GM21515 (cell line): ENCODE measurements around the gene RUNX3.
"Not testable (repeated sequence)": the region's sequence is repeated elsewhere in the genome, so short reads cannot be mapped to it uniquely, and the experiment has no call there.

Experiments
- ATAC-seq: cut with Tn5 transposase; IDR thresholded peaks from one replicate; pipeline ENCODE4 v1.9.1; 2021; ENCODE audit not compliant: unreplicated experiment

The RUNX3 gene

GRCh38 chr1:24914226-24915069 lies 15.6 kb downstream of the RUNX3 start:
- no peak for ATAC-seq

- no peak for ATAC-seq
Observed at GRCh38 chr1:24913616-24914225, 16.4 kb downstream of the RUNX3 start.

GRCh38 chr1:24913274-24913604 lies 16.8 kb downstream of the RUNX3 start:
- ATAC-seq = no peak

GRCh38 chr1:24912376-24913273 lies 17.5 kb downstream of the RUNX3 start:
- no peak for ATAC-seq

DNA sequence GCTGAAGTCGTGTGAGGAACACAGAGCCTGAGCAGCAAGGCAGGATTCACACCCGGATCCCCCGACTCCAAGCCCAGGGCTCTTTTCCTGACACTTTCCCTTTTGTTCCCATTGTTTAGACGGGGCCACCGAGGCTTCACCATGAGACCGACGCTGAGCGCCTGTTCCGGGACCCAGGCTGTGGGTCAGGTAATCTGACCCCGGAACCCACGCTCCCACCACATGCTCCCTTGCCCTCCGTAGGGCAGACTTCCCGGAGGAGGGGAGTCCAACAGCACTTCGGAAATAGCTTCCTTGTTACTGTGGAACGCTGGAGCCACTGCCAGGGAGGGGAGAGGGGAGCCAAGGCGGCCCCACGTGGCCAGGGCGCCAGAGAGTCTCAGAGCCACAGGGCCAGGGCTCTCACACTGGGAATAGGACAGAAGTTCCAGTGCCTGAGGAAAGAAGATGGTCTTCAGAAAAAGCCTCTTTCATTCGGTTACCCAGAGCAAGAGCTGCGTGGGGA lies 18.4 kb downstream of the RUNX3 start:
- ATAC-seq = no peak

DNA sequence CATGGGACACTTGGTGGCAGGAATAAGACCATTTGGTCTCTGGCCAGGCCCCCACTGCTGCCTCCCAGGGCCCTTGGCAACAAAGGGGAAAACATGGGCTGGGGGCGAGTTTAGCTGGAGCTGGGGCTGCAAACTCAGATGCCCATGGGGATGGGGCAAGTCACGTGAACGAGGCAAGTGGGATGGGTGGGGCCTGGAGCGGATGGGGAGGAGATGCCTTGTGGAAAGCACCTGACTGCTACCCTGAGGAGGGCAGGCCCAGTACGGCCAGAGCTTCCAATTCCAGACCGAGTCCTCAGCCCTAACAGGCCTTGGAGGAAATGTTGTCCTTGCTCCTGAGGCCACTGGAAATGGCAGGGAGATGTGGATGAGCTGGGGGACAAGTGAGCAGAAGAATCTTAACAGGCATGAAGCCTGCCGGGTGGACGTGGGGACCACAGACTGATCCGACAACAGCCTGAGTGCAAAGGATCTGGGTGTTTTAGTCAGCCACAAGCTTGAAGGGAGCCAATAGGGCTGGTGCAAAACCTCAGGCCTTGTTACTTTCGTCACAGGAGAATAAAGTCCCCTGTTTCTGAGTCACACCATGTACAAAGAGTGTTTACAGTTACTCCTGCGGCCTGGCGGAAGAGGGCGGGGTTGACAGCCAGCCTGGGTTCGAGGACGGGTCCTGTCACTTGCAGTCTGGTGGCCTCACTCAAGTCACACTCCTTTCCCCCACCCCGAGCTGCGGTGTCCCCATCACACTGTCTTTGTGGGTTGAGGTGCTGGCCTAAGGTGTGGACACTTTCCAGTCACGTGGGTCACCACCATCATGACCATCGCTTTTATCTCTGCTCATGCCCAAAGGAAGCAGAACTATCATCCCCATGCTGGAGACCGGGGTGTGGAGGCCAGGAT lies 19.1 kb downstream of the RUNX3 start:
- no peak for ATAC-seq

DNA sequence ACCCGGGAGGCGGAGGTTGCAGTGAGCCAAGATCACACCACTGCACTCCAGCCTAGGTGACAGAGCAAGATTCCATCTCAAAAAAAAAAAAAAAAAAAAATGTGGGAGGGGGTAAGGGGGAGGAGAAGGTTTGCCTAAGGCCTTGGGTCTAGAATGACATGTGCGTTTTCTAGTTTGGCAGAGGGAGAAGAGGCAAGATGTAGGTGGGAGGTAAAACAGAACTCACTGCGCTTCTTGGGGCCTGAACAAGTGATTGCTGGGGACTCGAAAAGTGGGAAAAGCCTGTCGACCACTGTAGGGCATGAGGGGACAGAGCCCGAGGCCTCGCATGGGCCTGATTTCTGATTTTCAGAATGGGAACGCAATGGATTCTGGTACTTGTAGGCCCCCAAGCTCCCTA lies 19.9 kb downstream of the RUNX3 start:
- ATAC-seq = no peak

GRCh38 chr1:24909388-24909898 lies 20.6 kb downstream of the RUNX3 start:
- ATAC-seq = no peak

DNA sequence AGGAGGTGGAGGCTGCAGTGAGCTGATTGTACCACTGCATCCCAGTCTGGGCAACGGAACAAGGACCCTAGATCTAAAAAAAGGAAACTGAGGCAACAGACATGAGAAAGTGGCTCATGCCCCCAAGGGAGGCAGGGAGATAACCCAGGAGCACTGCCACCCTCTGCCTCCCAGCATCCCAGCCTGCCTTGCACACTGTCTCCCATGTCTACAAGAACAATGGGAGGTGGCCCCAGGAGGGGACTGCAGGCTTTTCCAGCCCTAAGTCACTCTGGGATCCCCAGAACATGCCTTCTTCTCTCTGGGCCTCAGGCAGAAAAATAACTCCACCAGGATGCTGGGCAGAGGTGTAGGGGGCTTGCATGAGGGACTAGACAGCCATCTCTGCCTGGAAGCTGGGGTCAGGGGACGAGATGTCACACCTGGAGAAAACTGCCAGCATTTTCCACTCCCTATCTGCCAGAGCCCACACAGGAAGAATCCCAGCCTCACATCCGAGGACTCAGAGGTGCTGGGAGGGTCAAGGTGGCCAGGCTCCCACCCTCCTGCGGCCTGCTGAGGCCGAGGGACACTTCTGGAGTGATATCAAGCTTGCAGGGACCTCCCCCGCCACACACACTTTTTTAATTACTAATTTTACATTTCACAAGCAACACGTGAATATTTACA lies 21.4 kb downstream of the RUNX3 start:
- ATAC-seq = no peak

- ATAC-seq = not testable (repeated sequence)
Observed at GRCh38 chr1:24907587-24908294, 22.3 kb downstream of the RUNX3 start.

GRCh38 chr1:24906760-24907490 lies 23.2 kb downstream of the RUNX3 start:
- ATAC-seq = no peak

DNA sequence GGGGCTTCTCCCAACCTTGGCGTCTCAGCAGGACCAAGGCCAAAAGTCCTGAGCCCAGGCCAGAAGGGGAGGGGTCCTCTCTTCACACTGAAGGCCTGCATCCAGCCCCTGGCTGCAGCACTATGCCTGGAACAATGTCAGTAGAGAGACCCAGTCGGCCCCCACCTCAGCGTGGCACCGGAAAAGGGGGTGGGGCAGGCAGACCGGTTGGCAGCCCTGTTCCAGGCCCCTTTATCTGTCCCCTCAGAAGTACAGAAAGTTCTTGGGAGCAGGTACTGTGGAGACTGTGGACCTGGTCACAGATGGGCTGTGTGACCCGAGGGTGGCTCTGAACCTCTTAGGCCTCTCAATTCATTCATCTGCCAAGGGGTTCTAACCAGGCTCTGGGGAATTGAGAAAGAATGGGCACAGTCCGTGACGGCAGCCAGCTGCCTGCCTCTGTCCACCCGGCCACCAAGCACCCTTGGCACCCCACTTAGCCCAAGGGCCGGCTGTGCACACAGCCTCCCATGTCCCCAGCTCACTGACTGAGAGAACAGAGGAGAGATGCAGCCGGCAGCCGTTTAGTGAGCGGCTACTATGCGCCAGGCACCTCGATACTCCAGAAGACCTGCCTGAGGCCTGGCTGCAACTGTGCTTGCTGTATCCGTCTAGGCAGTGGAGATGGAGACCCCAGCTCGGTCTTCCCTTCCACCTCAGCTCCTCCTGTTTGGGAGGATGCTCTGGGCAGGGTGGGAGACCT lies 23.9 kb downstream of the RUNX3 start:
- no peak for ATAC-seq

- ATAC-seq = no peak
Observed at GRCh38 chr1:24905355-24905978, 24.6 kb downstream of the RUNX3 start.

GRCh38 chr1:24904731-24905354 lies 25.2 kb downstream of the RUNX3 start:
- ATAC-seq = no peak

DNA sequence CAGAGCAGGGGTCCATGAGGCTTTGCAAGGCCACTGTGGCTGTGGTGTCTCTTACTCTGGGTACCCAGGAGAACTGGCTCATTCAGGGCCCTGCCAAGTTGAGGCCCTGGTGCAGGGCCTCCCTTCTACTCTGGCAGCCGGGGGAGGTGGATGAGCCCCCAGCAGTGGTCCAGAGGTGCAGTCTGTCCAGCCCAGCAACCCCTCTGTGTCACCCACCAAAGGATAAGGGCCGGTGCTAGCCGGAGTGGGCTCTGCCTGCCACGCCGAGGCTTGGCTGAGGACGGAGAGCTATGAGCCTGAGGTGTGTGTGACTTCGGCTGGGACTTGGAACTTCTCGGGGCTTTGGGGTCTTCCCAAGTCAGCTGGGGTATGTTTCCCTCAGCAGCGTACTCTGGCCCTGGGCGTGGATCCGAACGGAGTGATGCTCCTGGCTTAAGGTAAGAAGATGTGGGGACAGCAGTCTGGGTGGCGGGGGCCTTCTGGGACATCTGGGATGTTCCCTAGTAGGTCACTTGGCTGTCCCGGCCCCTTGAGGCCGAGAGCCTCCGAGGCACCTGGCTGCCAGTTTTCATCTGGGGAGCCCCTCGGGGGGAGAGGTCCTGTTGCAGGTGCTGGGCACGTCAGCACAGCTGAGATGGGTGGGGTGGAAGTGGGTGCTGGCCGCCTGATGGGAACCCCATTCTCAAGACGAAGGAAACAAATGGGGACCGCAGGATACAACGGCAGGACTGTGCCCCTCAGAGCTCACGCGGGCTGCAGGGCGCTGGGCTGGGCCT lies 25.9 kb downstream of the RUNX3 start:
- ATAC-seq = no peak

DNA sequence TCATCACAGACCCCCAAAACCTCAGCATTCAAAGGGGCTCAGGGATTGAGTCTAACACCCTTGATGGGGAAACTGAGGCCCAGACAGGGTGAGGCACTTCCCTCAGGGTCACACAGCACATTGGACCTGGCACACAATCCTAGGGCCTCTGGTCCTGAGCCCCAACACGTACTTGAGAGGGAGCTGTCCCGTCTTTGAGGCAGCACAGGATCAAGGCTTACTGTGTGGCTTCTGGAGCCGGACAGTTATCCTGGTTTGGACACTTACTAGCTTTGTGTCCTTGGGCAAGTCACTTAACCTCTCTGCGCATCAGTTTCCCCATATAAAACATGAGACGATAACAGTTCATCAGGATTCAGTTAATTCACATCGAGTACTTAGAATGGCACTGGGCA lies 26.5 kb downstream of the RUNX3 start:
- ATAC-seq = no peak
